H1 (cell line): ENCODE results near the gene SMYD4. TPM values are rescaled to one million over a fixed set of nuclear protein-coding genes. Genes with fewer than 3 reads are reported as not detected.

ENCODE experiments used
- CTCF ChIA-PET: fragments of 300-600 bp; sonication (Branson Sonifier 250); formaldehyde crosslinking; loops from one replicate; lab custom pipeline; 2021; ENCODE audit not compliant: partially characterized antibody; lab: Charles Lee
- POLR2A ChIA-PET: fragments of 300-600 bp; sonication (Branson Sonifier 250); formaldehyde crosslinking; loops from one replicate; lab custom pipeline; 2021; ENCODE audit warnings: inconsistent platforms; ENCODE audit not compliant: partially characterized antibody; lab: Charles Lee
- DNase-seq, 2 experiments: peaks; one replicate each; pipeline versions ENCODE4 v3.0.0 to v3.0.0-alpha.2; 2010 to 2022; ENCODE audit warnings: low spot score in 2 of 2, low read depth in 1 of 2, mixed read lengths in 1 of 2
- FAIRE-seq: peaks from 2 replicates; lab custom pipeline; 2011; peaks lifted over from hg19 to GRCh38; lab: Jason Lieb, UNC
- H2AFZ ChIP-seq: 2 replicates; pipeline ENCODE4 v1.8.1; 2012; ENCODE audit warnings: low read length, inconsistent platforms
- H2AK5ac ChIP-seq: 2 replicates; pipeline ENCODE4 v1.6.1; 2013; ENCODE audit warnings: low read depth, low read length
- H2BK120ac ChIP-seq: replicated peaks from 2 replicates; pipeline ENCODE3; 2013; ENCODE audit warnings: low read depth, low read length, inconsistent platforms
- H2BK12ac ChIP-seq: 2 replicates; pipeline ENCODE4 v1.6.1; 2013; ENCODE audit warnings: low read depth, low read length
- H2BK15ac ChIP-seq: 2 replicates; pipeline ENCODE4 v1.6.1; 2013; ENCODE audit warnings: low read length
- H2BK20ac ChIP-seq: 2 replicates; pipeline ENCODE4 v1.6.1; 2013; ENCODE audit warnings: low read length
- H2BK5ac ChIP-seq: 2 replicates; pipeline ENCODE4 v1.6.1; 2013; ENCODE audit warnings: low read depth, low read length
- H3K14ac ChIP-seq: 2 replicates; pipeline ENCODE4 v1.6.1; 2013; ENCODE audit warnings: inconsistent platforms; ENCODE audit not compliant: insufficient read length
- H3K18ac ChIP-seq: 2 replicates; pipeline ENCODE4 v1.6.1; 2013; ENCODE audit warnings: low read length; ENCODE audit errors: extremely low read depth
- H3K23ac ChIP-seq: 2 replicates; pipeline ENCODE4 v1.6.1; 2013; ENCODE audit warnings: inconsistent platforms; ENCODE audit not compliant: insufficient read length
- H3K23me2 ChIP-seq: 2 replicates; pipeline ENCODE4 v1.6.1; 2013; ENCODE audit warnings: low read depth, low read length
- H3K27ac ChIP-seq: 2 replicates; pipeline ENCODE4 v1.6.1; 2011; ENCODE audit warnings: low read depth, low read length, inconsistent platforms
- H3K27me3 ChIP-seq, 4 experiments: replicated peaks in 1 of 4; 1 replicate in 1 of 4; 2 replicates in 3 of 4; pipeline versions ENCODE4 v1.6.1 to v1.8.1; 2011 to 2013; ENCODE audit warnings: low read length in 3 of 4, mild to moderate bottlenecking in 3 of 4, inconsistent platforms in 2 of 4, mixed read lengths in 2 of 4, moderate library complexity in 1 of 4; ENCODE audit not compliant: control insufficient read depth in 3 of 4, insufficient read depth in 3 of 4; ENCODE audit errors: extremely low read depth in 1 of 4
- H3K36me3 ChIP-seq, 4 experiments: 2 replicates each; pipeline versions ENCODE4 v1.6.1 to v1.8.1; 2011 to 2013; ENCODE audit warnings: mild to moderate bottlenecking in 4 of 4, low read length in 3 of 4, moderate library complexity in 2 of 4, control low read depth in 1 of 4, inconsistent platforms in 1 of 4; ENCODE audit not compliant: insufficient read depth in 4 of 4, control insufficient read depth in 2 of 4
- H3K4ac ChIP-seq: replicated peaks from 2 replicates; pipeline ENCODE3; 2013; ENCODE audit warnings: low read length, low read depth, mixed read lengths, inconsistent platforms; ENCODE audit not compliant: insufficient read length
- H3K4me1 ChIP-seq, 4 experiments: replicated peaks in 1 of 4; 1 replicate in 1 of 4; 2 replicates in 3 of 4; pipeline versions ENCODE4 v1.6.1 to v1.8.1; 2011 to 2013; ENCODE audit warnings: low read length in 3 of 4, inconsistent platforms in 2 of 4, mixed read lengths in 1 of 4; ENCODE audit not compliant: insufficient read depth in 4 of 4, control insufficient read depth in 3 of 4
- H3K4me2 ChIP-seq, 2 experiments: 2 replicates each; pipeline versions ENCODE4 v1.6.1 to v1.8.1; 2011 to 2013; ENCODE audit warnings: low read depth in 2 of 2, low read length in 2 of 2, control low read depth in 1 of 2, inconsistent platforms in 1 of 2, mild to moderate bottlenecking in 1 of 2; ENCODE audit not compliant: insufficient read depth in 1 of 2
- H3K4me3 ChIP-seq, 4 experiments: fragments of 200-600, 300-600 bp in 1 of 4; sonication (generic), shearing (Covaris generic), sonication (Bioruptor Twin) in 1 of 4; 2 replicates each; pipeline versions ENCODE4 v1.5.1 to v1.8.1; 2011 to 2016; ENCODE audit warnings: low read length in 4 of 4, low read depth in 3 of 4, control low read depth in 2 of 4, inconsistent platforms in 2 of 4, mild to moderate bottlenecking in 2 of 4, mixed read lengths in 1 of 4, moderate library complexity in 1 of 4; ENCODE audit not compliant: insufficient read depth in 2 of 4; ENCODE audit errors: extremely low read depth in 1 of 4
- H3K56ac ChIP-seq: replicated peaks from 2 replicates; pipeline ENCODE3; 2013; ENCODE audit warnings: low read depth, mild to moderate bottlenecking, mixed read lengths, low read length, inconsistent platforms; ENCODE audit not compliant: insufficient read length
- H3K79me1 ChIP-seq: 2 replicates; pipeline ENCODE4 v1.6.1; 2013; ENCODE audit warnings: low read depth, low read length, control low read depth
- H3K79me2 ChIP-seq, 2 experiments: 2 replicates each; pipeline versions ENCODE4 v1.6.1 to v1.8.1; 2012 to 2013; ENCODE audit warnings: low read length in 2 of 2, mild to moderate bottlenecking in 2 of 2, inconsistent platforms in 1 of 2; ENCODE audit not compliant: insufficient read depth in 2 of 2, control insufficient read depth in 1 of 2
- H3K9ac ChIP-seq, 4 experiments: replicated peaks in 1 of 4; 1 replicate in 1 of 4; 2 replicates in 3 of 4; pipeline versions ENCODE4 v1.6.1 to v1.8.1; 2011 to 2013; ENCODE audit warnings: low read depth in 3 of 4, low read length in 3 of 4, control low read depth in 2 of 4, mild to moderate bottlenecking in 2 of 4, moderate library complexity in 2 of 4, inconsistent platforms in 1 of 4; ENCODE audit errors: extremely low read depth in 1 of 4
- H3K9me3 ChIP-seq, 2 experiments: 2 replicates each; pipeline versions ENCODE4 v1.6.1 to v1.8.1; 2012 to 2013; ENCODE audit warnings: mild to moderate bottlenecking in 2 of 2, moderate library complexity in 2 of 2, control low read depth in 1 of 2, inconsistent platforms in 1 of 2, low read depth in 1 of 2, low read length in 1 of 2, mixed read lengths in 1 of 2; ENCODE audit not compliant: insufficient read depth in 2 of 2
- H4K20me1 ChIP-seq, 2 experiments: replicated peaks in 1 of 2; 2 replicates each; pipeline versions ENCODE3 to v1.8.1; 2011 to 2013; ENCODE audit warnings: inconsistent platforms in 2 of 2, low read length in 2 of 2, mild to moderate bottlenecking in 1 of 2; ENCODE audit not compliant: insufficient read depth in 2 of 2, control insufficient read depth in 1 of 2
- H4K5ac ChIP-seq: 2 replicates; pipeline ENCODE4 v1.6.1; 2013; ENCODE audit warnings: low read length, low read depth, mixed read lengths, inconsistent platforms; ENCODE audit not compliant: insufficient read length
- H4K8ac ChIP-seq: 2 replicates; pipeline ENCODE4 v1.8.0; 2013; ENCODE audit warnings: mild to moderate bottlenecking, moderate library complexity, low read length, inconsistent platforms; ENCODE audit not compliant: insufficient read depth; ENCODE audit errors: extremely low read depth
- H4K91ac ChIP-seq: replicated peaks from 2 replicates; pipeline ENCODE3; 2013; ENCODE audit warnings: low read length, mixed read lengths, inconsistent platforms; ENCODE audit not compliant: insufficient read length
- WGBS, 2 experiments: shearing (Covaris generic) in 1 of 2; methylation state at CpG; one replicate each; pipeline versions ENCODE4 v1.1.6 to v1.1.7; 2013 to 2015; ENCODE audit warnings: low lambda C conversion rate in 2 of 2, mixed read lengths in 2 of 2, inconsistent platforms in 1 of 2, low coverage in 1 of 2, missing lambda C conversion rate in 1 of 2; ENCODE audit not compliant: insufficient replicate concordance in 2 of 2, insufficient coverage in 1 of 2, insufficient read length in 1 of 2; ENCODE audit errors: extremely low coverage in 1 of 2, missing lambda C conversion rate in 1 of 2; 5-methylcytosine and 5-hydroxymethylcytosine counted together
- polyA plus RNA-seq, 7 experiments: library from polyadenylated mRNA; depleted of rRNA in 3 of 7; stranded (reverse) in 5 of 7; unstranded in 2 of 7; fragments of >200 nt in 5 of 7; fragments of 200-250 nt in 2 of 7; gene quantifications; 1 replicate in 5 of 7; 2 replicates in 1 of 7; 4 replicates in 1 of 7; pipeline versions ENCODE4 v1.2.1 to v1.2.3, GENCODE V29; 2011 to 2013; ENCODE audit warnings: missing spikeins in 2 of 7, mixed read lengths in 2 of 7
- total RNA-seq: library from RNA; stranded (reverse); fragmentation: NEBNext Ultra II Directional; extraction: Animal tissue kit (Norgen Biotek cat#: 25700); gene quantifications from 2 replicates; pipeline ENCODE4 v1.2.1, GENCODE V29; 2021
- TF ChIP-seq, protein P1 (sequence below): IDR thresholded peaks from 2 replicates; pipeline ENCODE4 v1.6.1; 2012; ENCODE audit warnings: low read length, inconsistent platforms

The SMYD4 gene
- total and polyA plus RNA-seq, 2 of the 8 experiments (the other 6 are each of a cell fraction or from before 2014, with no cell fraction given) = 10.5 to 23.4 TPM

DNA sequence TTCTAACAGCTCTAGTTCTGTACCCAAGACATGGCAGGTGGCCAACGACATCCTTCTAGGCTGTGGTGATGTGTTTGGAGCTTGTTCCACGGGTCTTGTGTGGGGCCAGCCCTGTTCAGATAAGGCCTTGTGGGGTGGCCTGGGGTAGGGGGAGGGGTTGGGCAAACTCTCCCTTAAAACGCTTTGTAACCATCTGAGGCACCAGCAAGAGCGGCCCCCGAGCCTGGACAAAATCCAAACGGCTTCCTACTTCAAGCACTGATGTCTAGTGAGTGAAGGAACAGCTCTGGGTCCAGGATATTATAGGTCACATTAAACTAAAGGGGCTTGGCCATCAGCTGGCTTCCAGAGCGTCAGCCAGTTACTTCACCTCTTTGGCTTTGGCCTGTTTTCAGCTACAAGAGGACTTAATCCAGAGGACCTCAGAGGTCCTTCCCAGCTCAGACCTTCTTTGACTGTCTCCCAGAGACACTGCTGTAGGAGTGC lies 56.0 kb downstream of the SMYD4 start:
- Histone ChIP-seq H3K79me1 (no peaks in the 10 kb centered on the region), H3K18ac (no peak overlapping the region), H2BK120ac (no peak overlapping the region), H2BK20ac (no peak overlapping the region), H3K56ac (no peak overlapping the region), H3K14ac (no peak overlapping the region), H3K27me3 (no peaks in the 10 kb centered on the region), H3K23ac (no peak overlapping the region), H4K20me1 (peaks cover 2 to 5% of the 10 kb centered on the region in 2 experiments), H2AFZ (no peak overlapping the region), H2AK5ac (no peak overlapping the region), H3K9ac (no peak overlapping the region), H3K4me2 (no peak overlapping the region), H3K9me3 (no peaks in the 10 kb centered on the region), H3K79me2 (no peaks in the 10 kb centered on the region), H4K8ac (no peak overlapping the region), H3K36me3 (peaks cover 4 to 33% (median 12%) of the 10 kb centered on the region in 4 experiments; a peak in 6 of 8 replicates), H2BK15ac (no peak overlapping the region), H3K27ac (no peak overlapping the region), H2BK12ac (no peak overlapping the region), H2BK5ac (no peak overlapping the region), H4K5ac (no peak overlapping the region), H3K4me1 (peaks cover 0 to 7% (median 5%) of the 10 kb centered on the region in 4 experiments; a peak in 5 of 7 replicates), H3K23me2 (no peaks in the 10 kb centered on the region), H3K4me3 (no peak overlapping the region), H3K4ac (no peak overlapping the region), H4K91ac (no peak overlapping the region)
- DNase-seq = no peak
- CTCF ChIA-PET = interaction anchor here (0.8 to 6.9 kb wide), 5 partner anchors 10 to 201 kb away, joined by 3 to 42 read pairs (median 4); no protein-coding TSS in a partner anchor
- WGBS, 2 experiments = 86% methylated on average over 7 of the region's 7 CpGs; no CpG with 5 or more reads in 1 of the 2 experiments
- TF ChIP-seq, protein P1, sequence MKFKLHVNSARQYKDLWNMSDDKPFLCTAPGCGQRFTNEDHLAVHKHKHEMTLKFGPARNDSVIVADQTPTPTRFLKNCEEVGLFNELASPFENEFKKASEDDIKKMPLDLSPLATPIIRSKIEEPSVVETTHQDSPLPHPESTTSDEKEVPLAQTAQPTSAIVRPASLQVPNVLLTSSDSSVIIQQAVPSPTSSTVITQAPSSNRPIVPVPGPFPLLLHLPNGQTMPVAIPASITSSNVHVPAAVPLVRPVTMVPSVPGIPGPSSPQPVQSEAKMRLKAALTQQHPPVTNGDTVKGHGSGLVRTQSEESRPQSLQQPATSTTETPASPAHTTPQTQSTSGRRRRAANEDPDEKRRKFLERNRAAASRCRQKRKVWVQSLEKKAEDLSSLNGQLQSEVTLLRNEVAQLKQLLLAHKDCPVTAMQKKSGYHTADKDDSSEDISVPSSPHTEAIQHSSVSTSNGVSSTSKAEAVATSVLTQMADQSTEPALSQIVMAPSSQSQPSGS = no peak
- POLR2A ChIA-PET = interaction anchor here (1.1 to 1.5 kb wide), 9 partner anchors 10 to 94 kb away, joined by 3 to 5 read pairs (median 3); no protein-coding TSS in a partner anchor
- no peak for FAIRE-seq
